GM18498 (cell line): ENCODE results near the gene ADH7.
"Not testable (repeated sequence)": the region's sequence is repeated elsewhere in the genome, so short reads cannot be mapped to it uniquely, and the experiment has no call there.

ENCODE experiments used
- ATAC-seq: cut with Tn5 transposase; IDR thresholded peaks from one replicate; pipeline ENCODE4 v1.9.1; 2021; ENCODE audit warnings: mild to moderate bottlenecking, moderate library complexity; ENCODE audit not compliant: unreplicated experiment

Gene ADH7

GRCh38 chr4:99417125-99417524, 18.0 kb downstream of the ADH7 start:
- ATAC-seq, result no peak

GRCh38 chr4:99415762-99416161, 19.4 kb downstream of the ADH7 start:
- not testable (repeated sequence) for ATAC-seq

DNA sequence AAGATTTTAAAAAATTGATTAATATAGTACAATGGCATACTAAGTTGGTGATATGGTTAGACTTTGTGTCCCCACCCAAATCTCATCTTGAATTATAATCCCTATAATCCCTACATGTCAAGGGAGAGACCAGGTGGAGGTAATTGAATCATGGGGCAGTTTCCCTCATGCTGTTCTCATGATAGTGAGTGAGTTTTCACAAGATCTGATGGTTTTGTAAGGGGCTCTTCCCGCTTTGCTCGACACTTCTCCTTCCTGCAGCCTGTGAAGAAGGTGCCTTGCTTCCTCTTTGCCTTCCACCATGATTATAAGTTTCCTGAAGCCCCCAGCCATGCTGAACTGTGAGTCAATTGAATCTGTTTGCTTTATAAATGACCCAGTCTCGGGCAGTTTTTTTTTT, 20.2 kb downstream of the ADH7 start:
- ATAC-seq, result not testable (repeated sequence)

- no peak for ATAC-seq
Observed at GRCh38 chr4:99414401-99414800, 20.7 kb downstream of the ADH7 start.

DNA sequence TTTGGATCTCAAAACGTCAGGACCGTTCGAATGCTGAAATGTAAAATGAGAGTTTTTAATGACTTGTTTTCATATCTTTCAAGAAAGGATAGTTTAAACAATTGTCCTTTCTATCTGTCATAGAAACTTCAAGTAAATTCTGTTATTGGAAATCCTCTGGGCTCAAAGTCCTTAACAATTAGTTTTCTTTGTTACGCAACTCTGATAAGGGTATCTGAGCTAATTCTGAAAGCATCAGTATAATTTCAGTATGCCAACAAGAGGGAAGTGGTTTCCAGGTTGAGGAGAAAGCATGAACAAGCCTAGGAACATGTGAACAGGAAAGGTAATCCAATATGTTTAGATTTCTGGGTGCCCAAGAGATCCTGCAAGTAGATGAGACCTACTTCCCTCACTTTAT, 22.0 kb downstream of the ADH7 start:
- no peak for ATAC-seq

GRCh38 chr4:99411041-99411440, 24.1 kb downstream of the ADH7 start:
- no peak for ATAC-seq

GRCh38 chr4:99410075-99410474, 25.1 kb downstream of the ADH7 start:
- ATAC-seq, result no peak

DNA sequence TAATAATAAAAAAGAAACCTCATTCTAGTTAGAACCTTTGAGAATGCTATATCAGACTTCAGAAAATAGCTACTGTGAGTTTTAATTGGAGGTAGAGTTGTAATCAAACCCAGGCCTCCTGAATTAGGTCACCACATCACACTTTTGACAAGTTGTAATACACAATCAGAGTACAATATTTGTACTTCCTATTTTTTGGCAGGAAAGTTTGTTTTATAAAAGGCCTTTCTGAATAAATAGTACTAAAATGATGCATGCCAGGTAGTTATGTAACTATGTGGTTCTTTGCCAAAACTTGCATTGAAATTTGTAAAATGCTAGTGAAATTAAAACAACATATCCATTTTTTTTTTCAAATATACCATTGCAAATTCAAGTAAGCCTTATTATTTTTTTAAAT, 26.8 kb downstream of the ADH7 start:
- no peak for ATAC-seq

DNA sequence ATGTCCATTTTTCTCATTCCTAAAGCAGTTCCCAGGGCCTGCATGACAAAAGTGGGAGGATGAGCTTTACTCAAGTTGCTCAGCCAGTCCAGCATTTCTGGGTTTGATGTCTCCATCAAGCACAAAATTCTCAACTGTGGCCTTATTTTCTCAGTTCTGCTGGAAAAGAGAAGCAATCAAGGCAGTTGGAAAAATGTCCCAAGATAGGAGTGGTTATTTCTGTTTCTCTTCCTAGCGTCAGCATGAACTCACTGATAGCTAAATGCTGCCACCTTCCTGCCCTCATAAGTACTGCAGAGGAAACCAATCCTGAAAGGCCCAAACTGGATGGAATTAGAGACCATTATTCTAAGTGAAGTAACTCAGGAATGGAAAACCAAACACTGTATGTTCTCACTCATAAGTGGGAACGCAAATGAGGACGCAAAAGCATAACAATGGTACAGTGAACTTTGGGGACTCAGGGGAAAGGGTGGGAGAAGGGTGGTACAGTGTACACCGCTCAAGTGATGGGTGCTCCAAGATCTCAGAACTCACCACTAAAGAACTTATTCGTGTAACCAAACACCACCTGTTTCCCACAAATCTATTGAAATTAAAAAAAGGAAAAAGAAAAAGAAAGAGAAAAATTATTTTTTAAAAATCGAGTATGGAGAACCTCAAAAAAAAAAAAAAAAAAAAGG, 29.6 kb downstream of the ADH7 start:
- ATAC-seq, result no peak

DNA sequence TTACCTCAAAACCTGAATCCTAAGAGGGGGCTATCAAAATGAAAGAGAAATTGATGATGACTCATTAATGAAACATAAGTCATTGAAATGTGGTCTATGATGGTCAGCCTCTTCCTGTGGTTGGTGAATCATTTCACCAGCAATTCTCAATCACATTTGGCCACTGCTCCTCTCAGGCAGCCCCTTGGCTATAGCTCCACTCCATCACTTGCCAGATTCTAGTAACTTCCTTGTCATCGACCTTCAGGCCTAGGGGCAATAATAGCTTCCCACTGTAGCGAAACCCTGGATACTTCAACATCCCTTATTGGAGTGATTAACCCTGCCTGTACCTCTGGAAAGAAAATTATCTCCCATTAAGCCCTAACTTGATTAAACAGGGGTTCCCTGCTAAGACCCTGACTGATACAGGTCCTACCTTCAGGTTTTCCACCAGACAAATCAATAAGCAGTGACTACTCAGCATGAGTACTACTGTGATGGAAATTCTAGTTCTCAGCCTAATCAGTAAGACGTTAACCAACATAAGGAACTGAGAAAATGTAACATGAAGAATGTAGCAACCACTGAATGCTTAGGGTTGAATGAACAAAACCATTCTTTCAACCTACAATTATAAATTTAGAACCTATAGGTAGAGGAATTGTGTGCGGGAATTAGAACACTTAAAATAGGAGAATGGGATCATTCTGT, 30.4 kb downstream of the ADH7 start:
- peak; percentile 85 for ATAC-seq

GRCh38 chr4:99403380-99404184, 31.6 kb downstream of the ADH7 start:
- ATAC-seq, result peak; percentile 75

DNA sequence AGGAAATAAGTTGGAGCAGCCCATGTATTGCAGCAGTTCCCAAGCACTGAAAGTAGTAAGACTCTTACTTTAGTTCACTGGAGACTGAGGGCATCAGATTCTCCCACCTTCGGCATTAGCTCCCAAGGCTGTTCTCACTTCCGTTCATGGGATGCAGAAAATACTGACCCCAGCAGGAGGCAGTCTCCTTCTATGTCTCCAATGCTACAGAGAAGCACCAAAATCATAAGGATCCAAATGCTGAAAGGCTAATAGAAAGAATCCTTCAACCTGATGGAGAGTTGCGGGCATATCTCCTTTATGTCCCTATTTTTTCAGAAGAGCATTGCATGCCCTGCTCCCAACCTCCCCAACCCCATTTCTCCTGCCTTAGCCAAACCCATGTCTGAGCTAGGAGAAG, 32.4 kb downstream of the ADH7 start:
- no peak for ATAC-seq

- ATAC-seq, result no peak
Observed at GRCh38 chr4:99400831-99401230, 34.3 kb downstream of the ADH7 start.

DNA sequence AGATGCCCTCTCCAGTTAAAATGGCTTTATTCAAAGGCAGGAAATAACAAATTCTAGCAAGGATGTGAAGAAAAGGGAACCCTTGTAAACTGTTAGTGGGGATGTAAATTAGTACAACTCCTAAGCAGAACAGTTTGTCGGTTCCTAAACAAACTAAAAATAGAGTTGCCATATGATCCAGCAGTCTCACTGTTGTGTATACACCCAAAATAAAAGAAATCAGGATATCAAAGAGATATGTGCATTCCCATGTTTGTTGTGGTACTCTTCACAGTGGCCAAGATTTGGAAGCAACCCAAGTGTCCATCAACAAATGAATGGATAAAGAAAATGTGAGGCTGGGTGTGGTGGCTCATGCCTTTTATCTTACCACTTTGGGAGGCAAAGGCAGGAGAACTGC, 36.1 kb downstream of the ADH7 start:
- no peak for ATAC-seq

DNA sequence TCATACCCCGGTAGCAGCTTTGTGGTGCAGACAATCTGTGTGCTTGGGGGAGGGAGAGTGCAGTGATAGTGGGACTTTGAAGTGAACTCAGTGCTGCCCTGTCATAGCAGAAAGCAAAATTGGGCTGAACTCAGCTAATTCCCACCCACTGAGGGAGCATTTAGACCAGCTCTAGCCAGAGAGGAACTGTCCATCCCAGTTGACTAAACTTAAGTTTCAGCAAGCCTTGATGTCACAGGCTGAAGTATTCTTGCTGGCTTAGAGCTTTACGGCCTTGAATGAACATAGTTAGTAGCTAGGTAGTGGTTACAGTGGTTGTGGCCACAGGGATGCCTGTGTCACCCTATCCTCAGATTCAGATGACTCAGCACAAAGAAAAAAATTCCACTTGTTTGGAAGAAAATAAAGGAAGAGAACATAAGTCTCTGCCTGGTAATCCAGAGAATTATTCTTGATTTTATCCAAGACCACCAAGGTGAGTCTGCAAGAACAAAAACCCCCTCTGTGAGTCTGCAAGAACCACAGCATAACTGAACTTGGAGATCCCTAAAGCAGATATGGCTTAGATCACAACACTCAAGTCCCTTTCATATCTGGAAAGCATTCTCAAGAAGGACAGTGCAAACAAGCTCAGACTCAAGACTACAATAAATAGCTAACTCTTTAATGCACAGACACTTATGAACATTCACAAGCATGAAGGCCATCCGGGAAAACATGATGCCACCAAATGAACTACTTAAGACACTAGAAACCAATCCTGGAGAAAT, 39.4 kb downstream of the ADH7 start:
- no peak for ATAC-seq

- ATAC-seq, result no peak
Observed at GRCh38 chr4:99394896-99395295, 40.2 kb downstream of the ADH7 start.

DNA sequence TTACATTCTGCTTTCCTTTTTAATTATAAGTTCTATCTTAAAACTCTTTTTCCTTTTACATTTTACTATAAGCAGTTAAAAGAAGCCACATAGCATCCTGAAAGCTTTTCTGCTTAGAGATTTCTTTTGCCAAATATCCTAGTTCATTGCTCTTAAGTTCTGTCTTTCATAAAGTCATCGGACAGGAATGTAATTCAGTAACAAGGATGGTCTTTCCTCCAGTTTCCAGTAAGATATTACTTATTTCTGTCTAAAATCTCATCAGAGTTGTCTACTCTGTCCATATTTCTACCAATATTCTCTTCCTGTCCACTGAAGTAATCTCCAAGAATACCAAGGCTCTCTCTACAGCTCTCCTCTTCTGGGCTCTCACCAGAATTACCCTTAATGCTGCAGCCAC, 45.1 kb downstream of the ADH7 start:
- ATAC-seq, result no peak

DNA sequence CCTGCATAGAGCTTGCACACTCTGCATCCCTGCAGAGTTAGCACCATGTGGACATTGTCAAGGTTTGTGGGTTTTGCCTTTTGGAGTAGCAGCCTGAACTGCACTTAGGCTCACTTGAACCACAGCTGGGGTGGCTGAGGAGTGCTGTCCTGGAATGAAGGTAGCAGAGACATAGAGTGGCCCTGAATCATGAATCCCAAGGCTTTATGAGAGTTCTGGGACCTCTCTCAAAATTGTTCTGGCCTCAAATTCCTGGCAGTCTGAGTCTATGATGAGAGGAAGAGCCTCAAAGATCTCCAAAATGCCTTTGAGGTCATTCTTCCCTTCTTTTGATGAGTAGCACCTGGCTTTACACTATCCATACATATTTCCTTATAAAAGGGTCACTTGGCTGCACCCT, 45.5 kb downstream of the ADH7 start:
- no peak for ATAC-seq

GRCh38 chr4:99383833-99384392, 51.2 kb downstream of the ADH7 start:
- ATAC-seq, result no peak

- ATAC-seq, result no peak
Observed at GRCh38 chr4:99383399-99383798, 51.7 kb downstream of the ADH7 start.
